GM18909 (cell line): ENCODE results near the gene RALGPS1.
A peak's percentile ranks its signal among the peaks of the same experiment; 100 is the strongest.

Experiments used
- ATAC-seq: cut with Tn5 transposase; IDR thresholded peaks from one replicate; pipeline ENCODE4 v1.9.1; 2021; ENCODE audit warnings: mild to moderate bottlenecking; ENCODE audit not compliant: unreplicated experiment, poor library complexity

Gene RALGPS1

DNA sequence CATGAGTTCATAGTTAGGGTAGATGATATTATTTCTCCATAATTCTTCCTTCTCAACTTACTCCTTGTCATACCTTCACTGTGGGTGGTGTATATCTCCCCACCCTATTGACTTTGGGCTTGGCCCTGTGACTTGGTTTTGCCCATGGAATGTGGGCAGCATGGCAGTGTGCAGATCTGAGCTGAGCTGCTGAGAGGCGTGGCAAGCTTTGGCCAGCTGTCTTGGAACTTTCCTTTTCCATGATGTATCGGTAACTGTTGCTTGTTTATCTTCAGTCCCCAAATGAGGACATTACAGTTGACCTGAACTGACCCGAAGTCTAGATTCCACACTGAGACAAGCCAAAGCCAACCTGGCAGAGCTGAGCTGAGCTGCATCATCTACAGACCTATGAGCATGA is 70.4 kb downstream of the RALGPS1 start:
- no peak for ATAC-seq

DNA sequence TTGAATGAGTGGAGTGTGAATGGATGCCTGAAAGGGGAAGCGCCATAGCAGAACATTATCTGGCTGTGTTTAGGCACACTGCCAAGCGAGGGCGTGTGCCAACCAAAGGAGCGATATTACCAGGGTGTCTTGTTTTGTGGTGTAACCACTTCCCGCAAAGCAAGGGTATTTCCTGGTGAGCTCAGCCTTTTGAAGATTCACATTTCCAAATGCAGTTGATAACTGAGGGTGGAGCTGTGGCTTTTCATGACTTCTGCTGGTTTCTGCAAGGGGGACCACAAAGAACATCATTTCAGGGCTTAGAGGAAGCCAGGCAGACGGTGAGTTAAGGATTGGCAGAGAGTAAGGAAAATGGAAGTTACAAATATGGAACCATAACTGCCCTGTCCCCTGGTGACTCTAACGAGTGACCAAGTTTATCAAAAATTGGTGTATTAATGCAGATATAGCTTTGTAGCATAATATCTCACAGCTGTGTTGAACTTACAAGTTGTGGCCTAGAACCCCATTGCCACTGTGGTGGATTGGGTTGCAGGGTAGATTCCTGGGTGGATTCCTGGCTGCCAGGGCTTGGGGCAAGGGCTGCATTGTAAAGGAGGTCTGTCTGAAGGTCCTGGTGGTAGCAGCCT is 71.4 kb downstream of the RALGPS1 start:
- peak; percentile 74 for ATAC-seq

DNA sequence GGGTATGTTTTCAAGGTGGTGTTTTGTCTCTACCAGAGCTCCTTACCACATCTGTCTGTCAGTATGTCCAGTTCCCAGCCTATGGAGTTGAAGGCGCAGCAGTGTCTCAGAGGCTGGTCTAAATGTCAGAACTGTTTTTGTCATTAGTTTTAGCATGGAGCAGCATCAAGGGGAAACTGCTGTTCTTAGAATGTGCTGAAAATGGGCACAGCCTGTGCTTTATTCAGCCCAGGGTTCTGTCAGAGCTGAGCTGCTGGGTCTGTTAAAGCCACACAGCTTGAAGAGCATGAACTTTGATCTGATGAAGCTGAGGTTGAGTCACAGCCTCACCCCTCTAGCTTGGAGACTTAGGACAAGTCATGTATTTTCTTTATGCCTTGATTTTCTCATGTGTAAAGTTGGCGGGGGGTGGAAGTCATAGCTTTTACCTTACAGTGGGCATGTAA is 71.9 kb downstream of the RALGPS1 start:
- no peak for ATAC-seq

DNA sequence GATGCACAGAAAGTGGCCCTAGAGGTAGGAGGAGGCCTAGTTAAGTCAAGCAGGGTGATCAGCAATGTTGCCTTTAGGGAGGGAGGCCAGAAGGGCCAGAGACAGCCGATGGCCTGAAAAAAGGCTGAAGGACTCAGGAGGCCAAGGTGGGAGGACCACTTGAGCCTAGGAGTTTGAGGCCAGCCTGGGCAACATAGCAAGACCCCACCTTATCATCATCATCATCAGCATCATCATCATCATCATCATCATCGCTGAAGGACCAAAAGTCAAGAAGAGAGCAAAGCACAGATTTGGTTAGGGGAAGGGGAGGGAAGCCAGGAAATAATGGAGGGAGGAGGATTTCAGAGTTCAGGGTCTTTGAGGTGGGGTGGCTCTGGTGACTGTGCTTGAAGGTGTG is 74.3 kb downstream of the RALGPS1 start:
- no peak for ATAC-seq

DNA sequence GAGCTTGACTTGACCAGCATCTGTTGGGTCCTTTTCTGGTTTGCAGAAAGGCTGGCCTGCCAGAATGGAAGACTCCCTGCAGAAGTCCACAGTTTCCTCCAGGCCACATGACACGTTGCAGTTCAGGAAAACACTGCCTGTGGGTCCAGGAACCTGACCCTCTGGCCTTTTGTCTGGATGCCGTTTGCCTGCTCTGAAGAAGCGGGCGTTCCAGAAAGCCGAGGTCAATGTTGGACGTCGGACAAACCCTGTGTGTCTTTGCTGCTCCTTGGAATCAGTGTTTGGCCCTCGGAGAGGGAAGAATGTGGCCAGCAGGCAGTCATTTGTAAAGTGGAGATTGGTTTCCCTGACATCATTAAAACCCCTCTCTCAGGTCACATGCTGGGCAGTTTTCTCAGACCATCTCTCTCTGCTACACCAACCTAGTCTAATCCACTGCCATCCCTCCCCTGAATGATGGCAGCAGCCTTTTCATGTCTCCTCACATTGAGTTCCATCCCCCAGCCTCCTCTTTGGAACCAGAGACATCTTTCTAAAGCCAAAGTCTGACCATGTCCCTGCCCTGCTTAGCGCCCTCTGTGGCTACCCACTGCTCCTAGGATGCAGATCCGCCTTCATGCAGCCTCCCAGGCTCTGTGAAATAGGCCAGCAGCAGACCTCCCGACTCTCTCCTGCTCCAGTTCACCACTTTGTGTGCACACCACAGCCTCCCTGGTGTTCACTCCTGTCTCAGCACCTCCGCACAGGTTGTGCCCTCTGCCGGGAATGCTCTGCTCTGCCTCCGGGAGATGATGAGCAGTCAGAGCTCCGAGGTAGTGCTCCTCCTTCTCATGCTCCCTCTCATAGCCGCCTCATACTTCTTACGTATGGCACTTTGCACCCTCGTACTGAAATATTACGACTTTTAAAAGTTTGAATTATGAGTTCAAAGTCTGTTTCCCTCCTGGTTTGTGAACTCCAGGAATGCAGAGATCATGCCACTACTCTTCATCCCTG is 75.6 kb downstream of the RALGPS1 start:
- ATAC-seq = no peak

DNA sequence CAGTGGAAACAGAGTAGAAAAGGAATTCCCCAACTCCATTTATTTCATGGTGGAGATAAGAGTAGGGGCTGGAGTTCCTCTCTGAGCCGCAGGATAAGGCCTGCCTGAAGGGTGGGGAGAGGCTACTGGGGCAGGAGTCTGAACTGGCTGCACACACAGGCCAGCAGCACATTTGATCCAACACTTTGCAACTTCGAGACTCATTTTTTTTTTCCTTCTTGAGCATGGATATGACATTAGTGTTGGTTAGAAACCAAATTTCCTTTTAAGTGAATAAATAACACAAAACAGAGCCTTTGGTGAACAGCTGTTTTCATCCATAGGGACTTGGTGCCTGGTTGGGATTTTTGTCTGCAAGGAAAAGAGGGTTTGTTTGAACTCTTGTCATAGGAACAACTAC is 76.6 kb downstream of the RALGPS1 start:
- ATAC-seq = no peak

DNA sequence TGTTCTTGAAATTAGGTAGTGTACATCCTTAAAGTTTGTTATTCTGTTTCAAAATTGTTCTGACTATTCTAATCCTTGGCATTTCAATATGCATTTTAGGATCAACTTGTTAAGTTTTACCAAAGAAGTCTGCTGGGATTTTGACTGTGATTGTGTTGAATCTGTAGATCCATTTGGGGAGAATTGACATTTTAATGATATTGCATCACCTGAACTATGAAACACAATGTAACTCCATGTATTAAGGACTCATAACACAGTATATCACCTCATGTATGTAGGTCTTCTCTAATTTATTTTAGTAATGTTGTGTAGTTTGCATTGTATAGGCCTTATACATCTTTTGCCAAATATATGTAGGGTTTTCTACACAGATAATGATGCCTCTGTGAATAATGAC is 77.8 kb downstream of the RALGPS1 start:
- no peak for ATAC-seq

DNA sequence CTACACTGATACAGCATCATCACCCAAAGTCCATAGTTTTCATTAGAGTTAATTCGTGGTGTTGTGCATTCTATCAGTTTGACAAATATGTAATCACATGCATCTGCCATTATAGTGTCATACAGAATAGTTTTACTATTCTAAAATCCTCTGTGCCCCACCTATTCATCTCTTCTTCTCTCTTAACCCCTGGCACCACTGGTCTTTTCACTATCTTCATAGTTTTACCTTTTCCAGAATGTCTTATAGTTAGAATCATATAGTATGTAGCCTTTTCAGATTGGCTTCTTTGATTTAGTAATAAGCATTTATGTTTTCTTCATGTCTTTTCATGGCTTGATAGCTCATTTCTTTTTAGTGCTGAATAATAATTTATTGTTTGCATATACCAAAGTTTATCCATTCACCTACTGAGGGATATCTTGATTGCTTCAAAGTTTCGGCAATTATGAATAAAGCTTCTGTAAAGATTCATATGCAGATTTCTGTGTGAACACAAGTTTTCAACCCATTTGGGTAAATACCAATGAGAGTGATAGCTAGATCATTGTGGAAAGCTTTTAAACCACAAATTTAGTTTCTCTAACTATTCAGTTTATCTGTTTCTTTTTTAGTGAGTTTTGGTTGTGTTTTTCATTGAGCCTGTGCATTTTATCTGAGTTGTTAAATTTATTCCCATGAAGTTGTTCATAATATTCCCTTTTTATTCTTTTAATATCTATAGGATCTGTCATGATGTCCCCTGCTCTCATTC is 84.9 kb downstream of the RALGPS1 start:
- no peak for ATAC-seq

DNA sequence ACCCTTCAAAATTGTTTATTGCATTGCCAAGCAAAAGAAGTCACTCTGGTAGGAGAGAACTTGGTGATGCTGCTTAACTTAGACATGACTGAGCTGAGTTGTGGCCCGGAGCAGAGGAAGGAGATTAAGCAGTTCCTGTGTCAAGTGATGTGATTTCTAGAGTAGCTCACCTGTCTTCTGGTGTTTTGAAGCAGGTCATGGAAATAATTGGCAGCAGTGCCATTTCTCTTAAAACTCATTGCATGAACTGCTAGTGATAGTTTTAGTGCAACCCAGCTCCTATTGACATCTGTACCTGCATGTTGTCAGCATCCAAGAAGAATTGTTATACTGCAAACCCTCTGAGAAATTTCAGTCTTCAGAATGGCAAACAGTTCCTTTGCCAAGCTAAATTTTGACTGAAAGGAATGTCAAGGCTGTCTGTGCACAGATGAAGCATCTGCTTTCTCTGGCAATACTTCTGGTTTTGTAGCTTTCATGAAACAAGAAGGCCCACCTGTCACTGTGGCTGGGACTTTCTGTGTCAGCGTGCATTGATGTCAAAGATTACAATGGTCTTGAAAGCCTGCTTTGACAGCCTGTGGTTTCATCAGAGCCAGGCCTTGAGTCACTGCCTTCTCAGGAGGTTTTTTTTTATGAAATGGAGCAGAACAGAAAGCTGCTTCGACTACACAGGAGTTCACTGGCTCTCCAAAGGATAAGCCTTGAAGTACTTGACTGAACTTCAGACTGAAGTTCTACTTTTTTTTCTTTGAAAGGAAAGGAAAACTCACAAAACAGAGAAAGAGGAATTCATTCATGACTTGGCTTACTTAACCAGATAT is 90.6 kb downstream of the RALGPS1 start:
- peak; percentile 92 for ATAC-seq

DNA sequence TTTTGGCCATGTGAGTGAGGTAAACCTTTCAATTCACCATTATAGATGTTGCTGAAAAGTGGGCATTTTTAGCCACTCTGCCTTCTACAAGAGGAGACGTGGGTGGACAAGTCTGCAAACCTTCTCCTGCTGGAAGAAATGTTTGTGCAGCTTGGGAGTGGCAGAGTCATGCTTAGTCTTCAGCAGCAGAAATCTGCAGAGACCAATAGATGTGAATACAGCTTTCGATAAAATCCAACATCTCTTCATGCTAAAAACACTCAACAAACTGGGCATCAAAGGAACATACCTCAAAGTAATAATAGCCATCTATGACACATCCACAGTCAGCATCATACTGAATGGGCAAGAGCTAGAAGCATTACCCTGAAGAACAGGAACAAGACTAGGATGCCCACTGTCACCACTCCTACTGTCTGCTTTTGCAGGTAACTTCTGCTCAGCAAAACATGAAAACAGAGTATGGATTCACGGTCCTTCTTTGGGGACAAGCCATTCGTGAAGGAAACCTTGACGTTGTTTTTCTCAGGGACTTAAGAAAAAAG is 91.3 kb downstream of the RALGPS1 start:
- no peak for ATAC-seq

DNA sequence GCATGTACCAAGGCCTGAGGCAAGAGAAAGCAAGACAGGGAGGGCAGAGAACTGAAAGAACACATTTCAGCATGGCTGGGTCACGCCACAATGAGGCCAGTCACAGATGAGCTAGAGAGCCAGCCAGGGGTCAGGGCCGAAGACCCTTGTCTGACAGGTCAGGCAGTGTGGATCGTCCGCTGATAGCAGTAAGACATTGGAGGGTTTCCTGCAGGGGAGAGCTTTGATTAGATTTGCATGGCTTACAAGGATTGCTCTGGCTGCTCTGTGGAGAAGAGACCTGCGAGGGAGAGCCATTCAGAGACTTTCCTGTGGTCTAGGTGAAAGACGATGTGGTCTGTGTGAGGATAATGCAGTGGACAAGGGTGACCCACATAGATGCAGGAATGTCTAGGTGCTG is 93.1 kb downstream of the RALGPS1 start:
- ATAC-seq = no peak

DNA sequence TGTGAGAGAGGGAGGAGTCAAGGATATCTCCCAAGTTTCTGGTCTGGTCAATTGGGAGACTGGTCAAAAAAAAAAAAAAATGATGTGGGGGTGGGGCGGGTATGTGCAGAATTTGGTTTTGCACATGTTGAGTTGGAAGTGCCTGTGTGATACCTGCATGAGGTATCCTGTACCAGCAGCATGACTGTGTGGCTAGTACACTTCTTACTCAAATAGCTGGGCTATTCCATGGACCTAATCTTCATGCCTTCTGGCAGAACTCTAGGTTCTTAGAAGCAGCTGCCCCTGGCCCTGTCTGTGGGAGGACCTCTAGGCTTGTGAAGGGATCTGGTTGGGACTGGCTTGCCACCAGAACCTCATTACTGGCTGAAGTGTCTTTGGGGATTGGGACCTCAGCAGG is 93.5 kb downstream of the RALGPS1 start:
- no peak for ATAC-seq

DNA sequence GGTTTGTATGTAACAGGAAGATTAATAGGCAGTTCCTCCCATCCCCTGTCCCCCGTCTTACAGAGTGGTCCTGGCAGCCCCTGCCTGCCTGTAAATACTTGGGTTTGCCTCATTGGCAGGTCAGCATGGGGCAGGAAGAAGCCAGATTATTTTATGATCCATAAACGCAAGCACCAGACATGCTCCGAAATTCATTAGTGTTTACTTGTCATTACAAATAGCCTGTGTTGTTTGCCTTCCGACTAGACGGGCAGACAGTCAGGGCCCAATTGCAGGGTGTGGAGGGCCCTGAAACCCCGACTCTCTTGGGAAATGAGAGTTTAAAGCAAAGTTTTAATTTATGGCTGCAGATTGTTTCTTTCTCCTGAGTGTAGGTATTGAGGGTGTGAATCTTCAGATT is 97.2 kb downstream of the RALGPS1 start:
- no peak for ATAC-seq

DNA sequence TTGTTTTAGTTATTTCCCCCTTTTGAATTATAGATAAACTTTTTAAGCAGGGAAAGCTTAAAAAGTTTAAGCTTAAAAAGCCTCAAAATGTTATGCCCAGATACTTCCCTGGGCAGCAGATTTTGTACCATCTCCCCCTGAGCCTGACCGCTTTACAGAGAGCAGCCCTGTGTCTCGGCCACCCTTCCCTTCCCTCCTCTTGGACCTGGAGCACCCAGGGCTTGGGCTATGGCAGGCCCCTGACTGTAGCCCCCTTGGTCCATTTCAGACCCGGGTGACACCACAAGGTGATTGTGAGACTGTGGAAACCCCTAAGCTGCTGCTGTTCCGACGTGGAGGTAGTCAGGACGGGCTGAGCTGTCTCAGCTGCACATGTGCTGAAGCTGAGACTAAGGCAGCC is 97.7 kb downstream of the RALGPS1 start:
- no peak for ATAC-seq

DNA sequence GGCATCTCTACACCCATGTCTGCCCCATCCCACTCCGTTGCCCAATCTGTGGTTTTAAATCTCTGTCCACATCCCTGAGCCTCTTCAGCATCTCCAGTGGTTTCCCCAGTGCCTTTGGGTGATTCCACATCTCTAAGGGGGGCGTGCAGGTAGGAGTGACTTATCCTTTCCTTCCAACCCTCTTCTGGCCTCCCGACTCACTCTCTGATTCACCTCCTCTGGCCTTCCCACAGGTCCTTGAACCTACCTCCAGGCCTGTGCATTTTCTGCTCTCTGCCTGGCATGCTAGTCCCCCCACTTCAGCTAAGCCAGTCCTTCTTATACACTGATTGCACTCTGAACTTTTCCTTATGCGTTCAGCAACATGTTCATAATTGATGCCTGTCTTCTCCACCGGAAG is 99.0 kb downstream of the RALGPS1 start:
- ATAC-seq = no peak

DNA sequence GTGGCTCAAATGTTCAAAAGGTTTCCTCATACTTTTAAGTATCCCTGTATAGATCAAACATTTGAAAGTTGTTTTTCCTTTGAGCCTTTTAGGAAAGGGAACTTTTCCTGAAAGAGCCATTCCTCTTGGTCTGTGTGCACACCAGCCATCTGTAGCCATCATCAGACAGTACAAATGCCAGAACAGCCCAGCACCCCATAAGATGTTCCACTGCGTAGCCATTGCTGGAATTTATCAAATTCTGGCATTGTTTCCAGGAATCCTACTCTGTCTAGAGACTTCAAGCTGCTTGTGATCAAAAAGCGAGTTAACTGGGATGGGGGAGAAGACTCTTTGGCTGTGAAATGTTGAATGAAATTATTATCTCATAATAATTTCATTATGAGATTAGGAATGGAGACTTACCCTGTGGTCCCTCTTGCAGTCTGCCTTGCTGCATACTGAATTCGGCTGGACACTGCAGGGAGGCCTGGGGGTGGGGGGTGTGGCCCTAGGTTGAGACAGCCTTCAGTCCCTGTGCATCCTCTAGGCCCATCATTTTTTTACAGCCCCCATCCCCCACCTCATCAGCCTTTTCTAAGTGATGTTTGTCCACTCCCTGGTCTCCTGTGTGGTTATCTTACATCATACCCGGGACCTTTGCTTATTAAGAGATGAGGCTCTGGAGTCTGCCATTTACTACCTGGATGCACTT is 99.8 kb downstream of the RALGPS1 start:
- no peak for ATAC-seq

DNA sequence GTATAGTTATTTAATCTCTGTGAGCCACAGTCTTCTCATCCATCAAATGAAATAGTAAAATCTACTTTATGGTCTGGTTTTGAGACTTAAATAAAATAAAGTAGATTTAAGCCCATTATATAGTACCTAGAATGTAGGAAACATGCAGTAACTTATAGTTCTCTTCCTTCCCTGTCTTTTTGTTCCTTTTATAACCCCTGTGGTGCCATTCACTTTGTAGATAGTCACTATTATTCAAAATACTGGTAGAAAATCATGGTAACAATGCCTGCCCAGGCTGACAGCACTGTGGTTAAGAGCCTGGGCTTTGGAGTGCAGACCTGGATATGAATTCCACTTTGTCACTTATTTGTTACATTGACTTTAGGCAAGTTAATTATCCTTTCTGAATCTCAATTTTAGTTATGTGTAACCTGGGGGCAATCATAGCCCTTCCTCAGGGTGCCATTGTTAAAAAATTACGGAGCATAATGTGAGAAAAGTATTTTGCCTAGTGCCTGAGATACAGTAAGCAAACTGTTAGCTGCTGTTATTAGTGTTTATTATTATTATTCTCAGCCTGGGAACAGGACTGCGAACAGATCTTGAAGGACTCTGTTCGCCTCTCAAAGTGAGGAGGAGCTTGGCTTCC is 100.4 kb downstream of the RALGPS1 start:
- no peak for ATAC-seq

DNA sequence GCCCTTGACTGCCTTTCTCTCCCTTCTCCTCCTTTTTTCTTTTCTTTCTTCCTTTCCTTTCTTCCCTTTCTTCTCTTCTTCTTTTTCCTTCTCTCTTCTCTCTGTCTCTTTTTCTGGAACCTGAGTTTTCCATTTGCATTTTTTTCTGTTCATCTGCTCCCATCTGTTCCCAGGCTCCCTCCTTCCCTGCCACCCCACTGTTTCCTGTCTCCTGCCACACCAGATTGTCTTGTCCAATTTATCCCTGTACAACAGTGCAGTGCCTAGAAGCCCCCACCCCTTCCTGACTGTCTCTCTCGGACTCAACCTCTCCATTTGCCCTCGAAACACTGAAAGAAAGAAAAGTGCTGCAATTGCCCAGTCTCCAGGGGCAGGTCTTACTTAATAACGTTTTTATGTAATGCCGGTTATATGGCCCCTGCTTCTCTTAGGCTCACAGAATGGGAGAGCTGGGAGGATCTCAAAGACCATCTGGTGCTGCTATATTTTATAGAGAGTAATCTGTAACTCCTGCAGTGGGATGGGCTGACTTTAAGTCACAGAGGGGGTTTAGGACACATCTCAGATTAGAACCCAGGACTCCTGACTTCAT is 101.4 kb downstream of the RALGPS1 start:
- no peak for ATAC-seq
